Karpas-422 (cell line): ENCODE data around the gene PLK5. TPM values are rescaled to one million over a fixed set of nuclear protein-coding genes. Genes with fewer than 3 reads are reported as not detected.
"Not testable (repeated sequence)": the region's sequence is repeated elsewhere in the genome, so short reads cannot be mapped to it uniquely, and the experiment has no call there.

Experiments used
- DNase-seq: peaks from one replicate; pipeline ENCODE4 v3.0.0-alpha.2; 2015
- H2AFZ ChIP-seq: fragments of 200-600 bp; sonication (generic); 2 replicates; pipeline ENCODE4 v1.6.1; 2014; ENCODE audit warnings: antibody characterized with exemption, low read length, mixed read lengths
- H3K27ac ChIP-seq: fragments of 200-600 bp; sonication (generic); 2 replicates; pipeline ENCODE4 v1.5.1; 2014; ENCODE audit warnings: mild to moderate bottlenecking, low read length, moderate library complexity
- H3K27me3 ChIP-seq: fragments of 200-600 bp; sonication (generic); 2 replicates; pipeline ENCODE4 v1.6.1; 2014; ENCODE audit warnings: low read length, mixed read lengths
- H3K36me3 ChIP-seq: fragments of 200-600 bp; sonication (generic); 2 replicates; pipeline ENCODE4 v1.6.1; 2014; ENCODE audit warnings: low read length, mixed read lengths; ENCODE audit not compliant: insufficient read depth
- H3K4me1 ChIP-seq: fragments of 200-600 bp; sonication (generic); 2 replicates; pipeline ENCODE4 v1.6.1; 2014; ENCODE audit warnings: mild to moderate bottlenecking, low read length, mixed read lengths
- H3K4me2 ChIP-seq: fragments of 200-600 bp; sonication (generic); 2 replicates; pipeline ENCODE4 v1.6.1; 2014; ENCODE audit warnings: low read length, low read depth, mild to moderate bottlenecking; ENCODE audit not compliant: poor library complexity, severe bottlenecking
- H3K4me3 ChIP-seq: fragments of 200-600 bp; sonication (generic); 2 replicates; pipeline ENCODE4 v1.5.1; 2014; ENCODE audit warnings: mild to moderate bottlenecking, antibody characterized with exemption, low read length, mixed read lengths
- H3K79me2 ChIP-seq: fragments of 200-600 bp; sonication (generic); 2 replicates; pipeline ENCODE4 v1.6.1; 2014; ENCODE audit warnings: mild to moderate bottlenecking, low read length, mixed read lengths
- H3K9ac ChIP-seq: fragments of 200-600 bp; sonication (generic); 2 replicates; pipeline ENCODE4 v1.6.0; 2014; ENCODE audit warnings: low read length
- H3K9me2 ChIP-seq: fragments of 200-600 bp; sonication (generic), shearing (Covaris generic); replicated peaks from 2 replicates; pipeline ENCODE4 v1.6.0; 2014; ENCODE audit warnings: mild to moderate bottlenecking, low read length, moderate library complexity; ENCODE audit not compliant: insufficient read depth
- H3K9me3 ChIP-seq: fragments of 300-700, 200-600 bp; sonication (generic); 2 replicates; pipeline ENCODE4 v1.6.1; 2014; ENCODE audit warnings: low read length, mixed read lengths
- H4K20me1 ChIP-seq: fragments of 200-600 bp; sonication (generic); 2 replicates; pipeline ENCODE4 v1.6.1; 2014; ENCODE audit warnings: mild to moderate bottlenecking, antibody characterized with exemption, low read length, low read depth; ENCODE audit not compliant: insufficient read depth
- total RNA-seq: library from RNA; depleted of rRNA; stranded (reverse); fragments of >200 nt; shearing (Covaris generic); gene quantifications from 2 replicates; pipeline ENCODE4 v1.2.3, GENCODE V29; 2014; ENCODE audit warnings: low replicate concordance

PLK5 gene
- total RNA-seq, 1 experiment from 2014 or later: not detected

- Histone ChIP-seq H3K9me3 (no peaks in the 10 kb centered on the region), H3K36me3 (no peaks in the 10 kb centered on the region), H3K9ac (no peak overlapping the region), H3K27ac (no peak overlapping the region), H3K79me2 (no peaks in the 10 kb centered on the region), H4K20me1 (no peaks in the 10 kb centered on the region), H2AFZ (no peak overlapping the region), H3K4me2 (no peak overlapping the region), H3K4me1 (no peaks in the 10 kb centered on the region; the same call in 1 of the 2 replicates), H3K27me3 (no peaks in the 10 kb centered on the region), H3K4me3 (no peak overlapping the region), H3K9me2 (no peaks in the 10 kb centered on the region)
- no peak for DNase-seq
Observed at GRCh38 chr19:1524972-1525325, 1.1 kb downstream of the PLK5 start.

- H2AFZ ChIP-seq: no peak overlapping the region
- no peak overlapping the region for H3K27ac ChIP-seq
- no peaks in the 10 kb centered on the region; the same call in 1 of the 2 replicates for H3K4me1 ChIP-seq
- no peak overlapping the region for H3K4me3 ChIP-seq
- no peak overlapping the region for H3K9ac ChIP-seq
- H3K79me2 ChIP-seq: no peaks in the 10 kb centered on the region
- no peak overlapping the region for H3K4me2 ChIP-seq
- no peaks in the 10 kb centered on the region for H3K27me3 ChIP-seq
- H3K9me2 ChIP-seq: no peaks in the 10 kb centered on the region
- no peak for DNase-seq
- no peaks in the 10 kb centered on the region for H3K9me3 ChIP-seq
- H4K20me1 ChIP-seq: no peaks in the 10 kb centered on the region
- H3K36me3 ChIP-seq: no peaks in the 10 kb centered on the region
Observed at GRCh38 chr19:1525343-1525742, 1.5 kb downstream of the PLK5 start.

- Histone ChIP-seq H3K36me3 (no peaks in the 10 kb centered on the region), H3K27ac (no peak overlapping the region), H3K4me2 (no peak overlapping the region), H2AFZ (no peak overlapping the region), H3K27me3 (no peaks in the 10 kb centered on the region), H3K79me2 (no peaks in the 10 kb centered on the region), H3K9me2 (no peaks in the 10 kb centered on the region), H3K9me3 (no peaks in the 10 kb centered on the region), H3K9ac (no peak overlapping the region), H3K4me1 (no peaks in the 10 kb centered on the region; the same call in 1 of the 2 replicates), H3K4me3 (no peak overlapping the region), H4K20me1 (no peaks in the 10 kb centered on the region)
- DNase-seq: no peak
Observed at GRCh38 chr19:1526066-1526778, 2.3 kb downstream of the PLK5 start.

DNA sequence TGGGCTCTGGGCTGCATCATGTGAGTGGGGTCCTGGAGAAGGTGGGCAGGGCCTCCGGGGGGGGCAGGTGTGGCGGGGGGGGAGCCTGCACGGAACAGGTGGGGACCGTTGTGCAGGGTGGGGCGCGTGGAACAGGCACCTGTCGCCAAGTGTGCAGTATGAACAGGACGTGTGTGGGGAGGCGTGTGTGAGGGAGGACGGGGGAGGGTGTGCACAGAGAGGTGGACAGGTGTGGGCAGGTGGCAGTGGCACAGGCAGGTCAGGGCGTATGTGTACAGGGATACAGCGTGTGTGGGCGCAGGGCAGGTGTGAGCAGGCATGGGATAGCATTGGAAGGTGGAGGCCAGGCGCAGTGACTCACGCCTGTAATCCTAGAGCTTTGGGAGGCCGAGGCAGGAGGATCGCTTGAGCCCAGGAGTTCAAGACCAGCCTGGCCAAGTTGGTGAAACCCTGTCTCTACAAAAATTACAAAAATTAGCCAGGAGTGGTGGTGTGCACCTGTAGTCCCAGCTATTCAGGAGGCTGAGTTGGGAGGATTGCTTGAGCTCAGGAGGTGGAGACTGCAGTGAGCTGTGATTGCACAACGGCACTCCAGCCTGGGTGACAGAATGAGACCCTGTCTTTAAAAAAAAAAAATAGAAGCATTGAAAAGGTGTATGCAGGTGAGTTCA is 3.2 kb downstream of the PLK5 start:
- no peak overlapping the region for H3K4me2 ChIP-seq
- H3K9me3 ChIP-seq: no peaks in the 10 kb centered on the region
- no peaks in the 10 kb centered on the region for H4K20me1 ChIP-seq
- no peak overlapping the region for H3K4me3 ChIP-seq
- no peak overlapping the region for H3K27ac ChIP-seq
- no peaks in the 10 kb centered on the region for H3K4me1 ChIP-seq
- H3K36me3 ChIP-seq: no peaks in the 10 kb centered on the region
- H2AFZ ChIP-seq: no peak overlapping the region
- H3K27me3 ChIP-seq: no peaks in the 10 kb centered on the region
- no peak for DNase-seq
- no peak overlapping the region for H3K9ac ChIP-seq
- H3K9me2 ChIP-seq: no peaks in the 10 kb centered on the region
- no peaks in the 10 kb centered on the region for H3K79me2 ChIP-seq

DNA sequence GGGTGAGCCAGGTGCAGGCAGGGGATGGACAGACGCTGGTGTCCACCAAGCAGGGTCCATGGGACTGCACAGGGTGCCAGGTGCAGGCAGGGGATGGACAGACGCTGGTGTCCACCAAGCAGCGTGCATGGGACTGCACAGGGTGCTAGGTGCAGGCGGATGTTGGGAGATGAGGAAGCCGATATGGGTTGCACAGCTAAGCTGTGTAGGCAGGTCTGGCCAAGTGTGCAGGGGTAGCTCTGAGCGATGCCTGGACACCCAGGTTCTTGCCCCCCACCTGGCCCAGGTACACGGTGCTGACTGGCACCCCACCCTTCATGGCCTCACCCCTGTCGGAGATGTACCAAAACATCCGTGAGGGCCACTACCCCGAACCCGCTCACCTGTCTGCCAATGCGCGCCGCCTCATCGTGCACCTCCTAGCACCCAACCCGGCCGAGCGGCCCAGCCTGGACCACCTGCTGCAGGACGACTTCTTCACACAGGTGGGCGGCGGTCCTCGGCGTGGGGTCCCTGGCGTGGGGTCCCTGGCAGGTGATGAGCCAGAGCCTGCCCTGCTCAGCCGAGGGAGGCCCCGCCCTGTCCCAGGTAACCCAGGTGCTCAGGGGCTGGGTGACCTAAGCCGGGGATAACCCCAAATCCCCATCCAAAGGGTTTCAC is 3.9 kb downstream of the PLK5 start:
- Histone ChIP-seq H3K27me3 (no peaks in the 10 kb centered on the region), H3K79me2 (no peaks in the 10 kb centered on the region), H3K4me3 (no peak overlapping the region), H4K20me1 (no peaks in the 10 kb centered on the region), H3K4me2 (no peak overlapping the region), H3K9ac (no peak overlapping the region), H3K36me3 (no peaks in the 10 kb centered on the region), H3K27ac (no peak overlapping the region), H3K4me1 (no peaks in the 10 kb centered on the region), H3K9me2 (no peaks in the 10 kb centered on the region), H3K9me3 (no peaks in the 10 kb centered on the region), H2AFZ (no peak overlapping the region)
- DNase-seq: no peak

GRCh38 chr19:1528596-1529429 is 4.9 kb downstream of the PLK5 start:
- Histone ChIP-seq H3K4me1 (no peaks in the 10 kb centered on the region), H3K9me2 (no peaks in the 10 kb centered on the region), H2AFZ (no peak overlapping the region), H3K27ac (no peak overlapping the region), H3K4me3 (no peak overlapping the region), H3K79me2 (no peaks in the 10 kb centered on the region), H3K36me3 (no peaks in the 10 kb centered on the region), H3K9ac (no peak overlapping the region), H3K27me3 (no peaks in the 10 kb centered on the region), H3K9me3 (no peaks in the 10 kb centered on the region), H3K4me2 (no peak overlapping the region), H4K20me1 (no peaks in the 10 kb centered on the region)
- DNase-seq: no peak

DNA sequence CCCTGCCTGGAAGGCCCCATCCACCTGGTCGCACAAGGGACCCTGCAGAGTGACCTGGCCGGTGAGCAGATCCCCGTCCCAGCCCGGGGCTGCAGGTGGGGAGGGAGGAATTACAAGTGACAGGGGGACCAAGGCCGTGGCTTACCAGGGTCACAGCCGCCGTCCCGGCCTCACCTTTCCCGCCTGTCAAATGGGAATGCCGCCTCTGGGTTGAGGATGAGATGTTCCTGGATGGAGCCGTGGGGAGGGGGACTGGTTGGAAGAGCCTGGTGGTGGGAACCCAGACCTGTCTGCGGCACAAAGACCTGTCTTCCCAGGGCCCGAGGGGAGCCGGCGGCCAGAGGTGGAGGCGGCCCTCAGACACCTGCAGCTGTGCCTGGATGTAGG is 5.5 kb downstream of the PLK5 start:
- H3K9me3 ChIP-seq: no peaks in the 10 kb centered on the region
- no peaks in the 10 kb centered on the region for H3K79me2 ChIP-seq
- no peak overlapping the region for H3K9ac ChIP-seq
- no peak for DNase-seq
- H3K27ac ChIP-seq: no peak overlapping the region
- H3K36me3 ChIP-seq: no peaks in the 10 kb centered on the region
- H3K27me3 ChIP-seq: no peaks in the 10 kb centered on the region
- no peaks in the 10 kb centered on the region for H3K9me2 ChIP-seq
- H3K4me2 ChIP-seq: no peak overlapping the region
- H3K4me1 ChIP-seq: no peaks in the 10 kb centered on the region
- H2AFZ ChIP-seq: no peak overlapping the region
- H4K20me1 ChIP-seq: no peaks in the 10 kb centered on the region
- H3K4me3 ChIP-seq: no peak overlapping the region

- not testable (repeated sequence) for H4K20me1 ChIP-seq, H3K4me2 ChIP-seq, H3K9ac ChIP-seq, H3K9me2 ChIP-seq, H3K4me1 ChIP-seq, H3K4me3 ChIP-seq, H2AFZ ChIP-seq, H3K36me3 ChIP-seq, DNase-seq, H3K79me2 ChIP-seq, H3K27ac ChIP-seq, H3K9me3 ChIP-seq, H3K27me3 ChIP-seq
Observed at GRCh38 chr19:1530856-1531255, 7.0 kb downstream of the PLK5 start.
